ENCODE results near the gene GATAD2B. TPM values are rescaled to one million over a fixed set of nuclear protein-coding genes. Genes with fewer than 3 reads are reported as not detected.

The GATAD2B gene
- total RNA-seq, 4 donors from 2014 or later: 9.7 to 16.6 (median 12.0) TPM

- peaks cover 0 to 27% (median 5%) of the 10 kb centered on the region in 3 donors for H3K4me1 ChIP-seq
- H3K27ac ChIP-seq: no peak overlapping the region
- H3K4me3 ChIP-seq: no peak overlapping the region
- WGBS, 2 donors: 83 to 84% methylated on average over 11 of the region's 27 CpGs
- intact Hi-C loops (cut with DNase I): loop anchor here (5.0 kb wide), 1 partner anchor 187 kb away; the partner anchor contains the start of gene RAB13
- peaks cover 0 to 6% (median 0%) of the 10 kb centered on the region in 3 donors for H3K36me3 ChIP-seq
- no peaks in the 10 kb centered on the region for H3K27me3 ChIP-seq
- TF ChIP-seq CTCF (IDR thresholded peaks at IDR 0.05) (no peak), POLR2A (IDR thresholded peaks at IDR 0.05) (no peak)
- no peak for DNase-seq
- no peaks in the 10 kb centered on the region for H3K9me3 ChIP-seq
Observed at GRCh38 chr1:153799566-153800465, 123.0 kb downstream of the GATAD2B start.

- H3K9me3 ChIP-seq: no peaks in the 10 kb centered on the region
- H3K4me3 ChIP-seq: no peak overlapping the region
- no peaks in the 10 kb centered on the region for H3K27me3 ChIP-seq
- no peak for DNase-seq
- TF ChIP-seq POLR2A (IDR thresholded peaks at IDR 0.05): no peak
- no peak for TF ChIP-seq CTCF (IDR thresholded peaks at IDR 0.05)
- H3K36me3 ChIP-seq: peaks cover 0 to 4% (median 0%) of the 10 kb centered on the region in 3 donors
- peaks cover 0 to 19% (median 4%) of the 10 kb centered on the region in 3 donors for H3K4me1 ChIP-seq
- WGBS, 2 donors: 76 to 79% methylated on average over 4 of the region's 4 CpGs
- no peak overlapping the region for H3K27ac ChIP-seq
- intact Hi-C loops (cut with DNase I): loop anchor here (5.0 kb wide), 1 partner anchor 188 kb away; the partner anchor contains the start of gene RAB13
Observed at GRCh38 chr1:153799016-153799415, 123.8 kb downstream of the GATAD2B start.

GRCh38 chr1:153798468-153798780, 124.3 kb downstream of the GATAD2B start:
- intact Hi-C loops (cut with DNase I): loop anchor here (5.0 kb wide), 1 partner anchor 189 kb away; the partner anchor contains the start of gene RAB13
- TF ChIP-seq POLR2A (IDR thresholded peaks at IDR 0.05): no peak
- no peaks in the 10 kb centered on the region for H3K36me3 ChIP-seq
- no peak for DNase-seq
- 80% methylated on average over 1 of the region's 3 CpGs; no CpG with 5 or more reads in 1 of the 2 donors for WGBS, 2 donors
- no peak overlapping the region for H3K4me3 ChIP-seq
- H3K27me3 ChIP-seq: no peaks in the 10 kb centered on the region
- no peak overlapping the region for H3K27ac ChIP-seq
- peaks cover 0 to 13% (median 0%) of the 10 kb centered on the region in 3 donors for H3K4me1 ChIP-seq
- no peaks in the 10 kb centered on the region for H3K9me3 ChIP-seq

- Histone ChIP-seq H3K4me3 (no peak overlapping the region), H3K9me3 (no peaks in the 10 kb centered on the region)
- intact Hi-C loops (cut with DNase I): loop anchor here (5.0 kb wide), 1 partner anchor 190 kb away; the partner anchor contains the start of gene RAB13
Observed at GRCh38 chr1:153796786-153797659, 125.7 kb downstream of the GATAD2B start.

More at GRCh38 chr1:153796786-153797659, 125.7 kb downstream of the GATAD2B start:
- TF ChIP-seq POLR2A (IDR thresholded peaks at IDR 0.05) (no peak), CTCF (IDR thresholded peaks at IDR 0.05) (peak; percentile 89 to 94 (median 92))
- no peaks in the 10 kb centered on the region for H3K27me3 ChIP-seq
- DNase-seq: no peak
- WGBS, 2 donors: 53% methylated on average over 22 to 25 of the region's 26 CpGs
- H3K27ac ChIP-seq: no peak overlapping the region
- H3K4me1 ChIP-seq: peaks cover 0 to 10% (median 0%) of the 10 kb centered on the region in 3 donors
- no peaks in the 10 kb centered on the region for H3K36me3 ChIP-seq

All from esophagus squamous epithelium (tissue), 5 donors.